A549 treated with DMSO at 1 μM for 4 hours (cell line): ENCODE measurements around the gene DDX51. TPM values are rescaled to one million over a fixed set of nuclear protein-coding genes. Genes with fewer than 3 reads are reported as not detected.

ENCODE experiments used
- total RNA-seq: library from RNA; stranded (reverse); fragments of 200-300 nt; extraction: Qiagen RNA extraction; gene quantifications from 5 replicates; pipeline ENCODE4 v1.2.3, GENCODE V29; 2022; ENCODE audit warnings: low read depth

The DDX51 gene, protein sequence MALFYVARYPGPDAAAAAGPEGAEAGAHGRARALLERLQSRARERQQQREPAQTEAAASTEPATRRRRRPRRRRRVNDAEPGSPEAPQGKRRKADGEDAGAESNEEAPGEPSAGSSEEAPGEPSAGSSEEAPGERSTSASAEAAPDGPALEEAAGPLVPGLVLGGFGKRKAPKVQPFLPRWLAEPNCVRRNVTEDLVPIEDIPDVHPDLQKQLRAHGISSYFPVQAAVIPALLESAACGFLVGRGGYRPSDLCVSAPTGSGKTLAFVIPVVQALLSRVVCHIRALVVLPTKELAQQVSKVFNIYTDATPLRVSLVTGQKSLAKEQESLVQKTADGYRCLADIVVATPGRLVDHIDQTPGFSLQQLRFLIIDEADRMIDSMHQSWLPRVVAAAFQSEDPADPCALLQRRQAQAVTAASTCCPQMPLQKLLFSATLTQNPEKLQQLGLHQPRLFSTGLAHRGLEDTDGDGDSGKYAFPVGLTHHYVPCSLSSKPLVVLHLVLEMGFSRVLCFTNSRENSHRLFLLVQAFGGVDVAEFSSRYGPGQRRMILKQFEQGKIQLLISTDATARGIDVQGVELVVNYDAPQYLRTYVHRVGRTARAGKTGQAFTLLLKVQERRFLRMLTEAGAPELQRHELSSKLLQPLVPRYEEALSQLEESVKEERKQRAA
- 20.8 to 30.8 TPM (median 28.9 TPM) in 5 replicates for total RNA-seq

GRCh38 chr12:132144115-132144809 is at the start of gene DDX51, which contains the start of gene NOC4L:
Gene DDX51 (minus strand): TSS chr12:132144319. CDS start chr12:132144296, 23 bp downstream.
Gene NOC4L (plus strand): TSS chr12:132144457. CDS start chr12:132144489, 32 bp downstream.

Other genes starting within 250 kb of the DDX51 start
- gene ULK1, start 249.7 kb downstream of the DDX51 start, total RNA-seq = 35.1 to 55.6 TPM (median 46.5 TPM) in 5 replicates
- 61.8 to 93.2 TPM (median 79.0 TPM) in 5 replicates for gene PUS1, start 215.0 kb downstream of the DDX51 start, total RNA-seq
- gene EP400, start 194.4 kb downstream of the DDX51 start, total RNA-seq = 20.5 to 29.6 TPM (median 27.2 TPM) in 5 replicates
- 39.6 to 62.8 TPM (median 52.0 TPM) in 5 replicates for gene NOC4L, start 138 bp upstream of the DDX51 start, total RNA-seq
- 4.2 to 9.3 TPM (median 7.2 TPM) in 5 replicates for gene GALNT9, start 185.3 kb upstream of the DDX51 start, total RNA-seq